Renal cortical epithelial cell (primary cell): ENCODE measurements around the gene XPO6. TPM values are rescaled to one million over a fixed set of nuclear protein-coding genes. Genes with fewer than 3 reads are reported as not detected.
A peak's percentile ranks its signal among the peaks of the same experiment; 100 is the strongest.

Experiments
- DNase-seq: peaks from one replicate; pipeline ENCODE4 v3.0.0-alpha.2; 2011; ENCODE audit warnings: low read depth
- total RNA-seq: library from RNA; depleted of rRNA; stranded (reverse); fragments of >200 nt; gene quantifications from 2 replicates; pipeline ENCODE4 v1.2.3, GENCODE V29; 2014

Gene XPO6
- total RNA-seq, 1 donor from 2014 or later, result 140 TPM

- DNase-seq, result no peak
Observed at GRCh38 chr16:28185696-28186095, 26.1 kb downstream of the XPO6 start.

GRCh38 chr16:28184625-28185024, 27.1 kb downstream of the XPO6 start:
- no peak for DNase-seq

GRCh38 chr16:28183930-28184329, 27.8 kb downstream of the XPO6 start:
- no peak for DNase-seq

- DNase-seq, result no peak
Observed at GRCh38 chr16:28183484-28183883, 28.3 kb downstream of the XPO6 start.

- no peak for DNase-seq
Observed at GRCh38 chr16:28182801-28183200, 29.0 kb downstream of the XPO6 start.

- peak; percentile 51 for DNase-seq
Observed at GRCh38 chr16:28182183-28182582, 29.6 kb downstream of the XPO6 start.

- DNase-seq, result peak; percentile 97
Observed at GRCh38 chr16:28181515-28181914, 30.2 kb downstream of the XPO6 start.

GRCh38 chr16:28180655-28181460, 30.9 kb downstream of the XPO6 start:
- peak; percentile 45 for DNase-seq

GRCh38 chr16:28179354-28179753, 32.4 kb downstream of the XPO6 start:
- peak; percentile 35 for DNase-seq

GRCh38 chr16:28175715-28176114, 36.0 kb downstream of the XPO6 start:
- no peak for DNase-seq

GRCh38 chr16:28172336-28172735, 39.4 kb downstream of the XPO6 start:
- peak; percentile 39 for DNase-seq

- no peak for DNase-seq
Observed at GRCh38 chr16:28171816-28172215, 39.9 kb downstream of the XPO6 start.

- no peak for DNase-seq
Observed at GRCh38 chr16:28168991-28169554, 42.7 kb downstream of the XPO6 start.

GRCh38 chr16:28167730-28168129, 44.0 kb downstream of the XPO6 start:
- no peak for DNase-seq

GRCh38 chr16:28167221-28167620, 44.5 kb downstream of the XPO6 start:
- no peak for DNase-seq

- peak; percentile 92 for DNase-seq
Observed at GRCh38 chr16:28166394-28167208, 45.2 kb downstream of the XPO6 start.

GRCh38 chr16:28165598-28165997, 46.2 kb downstream of the XPO6 start:
- DNase-seq, result no peak

- peak; percentile 31 for DNase-seq
Observed at GRCh38 chr16:28164140-28164539, 47.6 kb downstream of the XPO6 start.

GRCh38 chr16:28163699-28164098, 48.1 kb downstream of the XPO6 start:
- DNase-seq, result no peak

GRCh38 chr16:28162326-28162877, 49.4 kb downstream of the XPO6 start:
- DNase-seq, result peak; percentile 87

GRCh38 chr16:28161626-28162025, 50.1 kb downstream of the XPO6 start:
- DNase-seq, result no peak

- peak; percentile 22 for DNase-seq
Observed at GRCh38 chr16:28158136-28158535, 53.6 kb downstream of the XPO6 start.
